DOHH2 (cell line): ENCODE measurements around the gene TLE7.

Experiments
- H3F3A ChIP-seq: fragments of 200-600 bp; sonication (generic), shearing (Covaris generic); 2 replicates; pipeline ENCODE4 v1.6.0; 2016; ENCODE audit warnings: antibody characterized with exemption, mild to moderate bottlenecking; ENCODE audit not compliant: control insufficient read depth, insufficient read depth
- H3K27ac ChIP-seq: fragments of 200-600 bp; sonication (generic); 2 replicates; pipeline ENCODE4 v1.5.1; 2014; ENCODE audit warnings: low read depth, mild to moderate bottlenecking, low read length, moderate library complexity
- H3K27me3 ChIP-seq: fragments of 200-600 bp; sonication (generic); 2 replicates; pipeline ENCODE4 v1.6.1; 2014; ENCODE audit warnings: mild to moderate bottlenecking, low read length, mixed read lengths; ENCODE audit not compliant: control insufficient read depth
- H3K36me3 ChIP-seq: fragments of 200-600 bp; sonication (generic); 2 replicates; pipeline ENCODE4 v1.6.1; 2014; ENCODE audit warnings: mild to moderate bottlenecking, low read length, moderate library complexity, mixed read lengths; ENCODE audit not compliant: control insufficient read depth
- H3K4me1 ChIP-seq: fragments of 200-600 bp; sonication (generic); 2 replicates; pipeline ENCODE4 v1.6.1; 2014; ENCODE audit warnings: mild to moderate bottlenecking, low read length, mixed read lengths; ENCODE audit not compliant: control insufficient read depth
- H3K4me2 ChIP-seq: fragments of 200-600 bp; sonication (generic); 2 replicates; pipeline ENCODE4 v1.6.0; 2014; ENCODE audit warnings: mild to moderate bottlenecking, low read length, moderate library complexity
- H3K4me3 ChIP-seq: fragments of 200-600 bp; sonication (generic); 2 replicates; pipeline ENCODE4 v1.5.1; 2014; ENCODE audit warnings: mild to moderate bottlenecking, low read length, mixed read lengths
- H3K79me2 ChIP-seq: fragments of 200-600 bp; sonication (generic); 2 replicates; pipeline ENCODE4 v1.6.1; 2014; ENCODE audit warnings: mild to moderate bottlenecking, low read length, mixed read lengths; ENCODE audit not compliant: control insufficient read depth
- H3K9me2 ChIP-seq: fragments of 200-600 bp; sonication (generic); replicated peaks from 2 replicates; pipeline ENCODE4 v1.6.1; 2014; ENCODE audit warnings: mild to moderate bottlenecking, low read length, mixed read lengths; ENCODE audit not compliant: control insufficient read depth
- H3K9me3 ChIP-seq: fragments of 200-600 bp; sonication (generic); 2 replicates; pipeline ENCODE4 v1.6.1; 2014; ENCODE audit warnings: antibody characterized with exemption, low read length, mixed read lengths; ENCODE audit not compliant: control insufficient read depth, insufficient read depth
- H4K20me1 ChIP-seq: fragments of 200-600 bp; sonication (generic); 2 replicates; pipeline ENCODE4 v1.6.0; 2014; ENCODE audit warnings: low read depth, mild to moderate bottlenecking, antibody characterized with exemption, low read length, moderate library complexity; ENCODE audit not compliant: control insufficient read depth, insufficient read depth
- CTCF ChIP-seq: fragments of 200-600 bp; sonication (generic); IDR thresholded peaks from one replicate; pipeline ENCODE4 v1.5.1; 2014; ENCODE audit warnings: antibody characterized with exemption, mild to moderate bottlenecking, low read depth, low read length; ENCODE audit not compliant: poor library complexity, severe bottlenecking
- EZH2phosphoT487 ChIP-seq: fragments of 200-600 bp; sonication (generic); IDR thresholded peaks from 2 replicates; pipeline ENCODE4 v1.6.1; 2017; ENCODE audit warnings: borderline replicate concordance, mild to moderate bottlenecking, antibody characterized with exemption, low read length, moderate library complexity, mixed read lengths

The TLE7 gene

GRCh38 chr16:71414038-71414437 lies 27.8 kb downstream of the TLE7 start:
- no peaks in the 10 kb centered on the region for H3K9me3 ChIP-seq

GRCh38 chr16:71413341-71413740 lies 28.5 kb downstream of the TLE7 start:
- no peaks in the 10 kb centered on the region for H3K36me3 ChIP-seq
- H3K4me1 ChIP-seq = peaks cover 4% of the 10 kb centered on the region; the same call in 1 of the 2 replicates
- H3K79me2 ChIP-seq = no peaks in the 10 kb centered on the region
- no peak overlapping the region for H3K4me2 ChIP-seq
- no peaks in the 10 kb centered on the region for H3K9me3 ChIP-seq
- TF ChIP-seq EZH2phosphoT487 = no peak
- TF ChIP-seq CTCF = no peak
- H3K9me2 ChIP-seq = no peaks in the 10 kb centered on the region
- H3K27me3 ChIP-seq = peaks cover 13% of the 10 kb centered on the region
- H3K4me3 ChIP-seq = no peak overlapping the region
- no peak overlapping the region for H3K27ac ChIP-seq
- H3F3A ChIP-seq = no peaks in the 10 kb centered on the region
- no peaks in the 10 kb centered on the region for H4K20me1 ChIP-seq

More at GRCh38 chr16:71414038-71414437, 27.8 kb downstream of the TLE7 start:
- no peaks in the 10 kb centered on the region for H4K20me1 ChIP-seq
- H3F3A ChIP-seq = no peaks in the 10 kb centered on the region
- H3K36me3 ChIP-seq = no peaks in the 10 kb centered on the region
- H3K27ac ChIP-seq = no peak overlapping the region
- no peak overlapping the region for H3K4me2 ChIP-seq
- peaks cover 4% of the 10 kb centered on the region; the same call in 1 of the 2 replicates for H3K4me1 ChIP-seq
- H3K79me2 ChIP-seq = no peaks in the 10 kb centered on the region
- TF ChIP-seq CTCF = no peak
- no peak for TF ChIP-seq EZH2phosphoT487
- peaks cover 17% of the 10 kb centered on the region for H3K27me3 ChIP-seq
- no peak overlapping the region for H3K4me3 ChIP-seq
- no peaks in the 10 kb centered on the region for H3K9me2 ChIP-seq

DNA sequence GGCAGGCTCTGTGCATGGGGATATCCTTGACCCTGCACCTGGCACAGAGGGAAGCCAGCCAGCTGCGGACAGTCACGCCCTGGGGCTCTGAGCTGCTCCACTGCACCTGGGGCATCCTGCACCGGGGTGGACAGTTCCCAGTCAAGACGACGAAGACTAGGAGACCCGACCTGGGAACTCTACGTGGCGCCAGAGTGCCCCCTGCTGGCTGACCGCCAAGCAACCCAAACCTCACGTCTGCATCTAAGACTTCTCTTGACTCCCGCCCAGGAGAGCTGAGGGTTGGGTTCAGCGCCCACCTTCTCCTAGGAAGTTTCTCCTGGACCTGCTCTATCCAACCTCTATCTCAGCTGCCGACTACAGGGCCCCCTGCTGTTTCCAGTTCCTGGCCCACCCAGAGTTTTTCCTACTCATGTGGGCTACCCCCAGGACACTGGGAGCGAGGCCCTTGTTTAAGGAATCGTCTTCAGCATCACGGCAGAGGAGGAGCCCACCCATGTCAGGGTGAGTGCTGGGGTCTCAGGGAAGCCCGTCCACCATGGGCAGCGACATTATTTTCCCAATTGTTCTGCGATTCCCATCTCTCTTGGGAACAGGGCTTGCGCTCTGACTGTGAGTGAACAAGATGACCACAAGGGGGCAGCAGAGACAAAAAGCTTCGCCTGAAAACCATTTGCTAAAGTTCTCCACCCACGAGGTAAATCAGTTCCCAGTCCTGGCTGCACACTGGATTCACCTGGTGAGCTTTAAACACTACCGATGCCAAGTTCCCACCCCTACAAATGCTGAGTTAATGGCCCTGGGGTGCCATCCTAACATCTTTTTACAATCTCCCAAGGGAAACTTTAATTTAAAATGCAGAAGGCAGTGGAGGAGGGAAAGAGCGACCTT lies 29.3 kb downstream of the TLE7 start:
- no peak for TF ChIP-seq EZH2phosphoT487
- TF ChIP-seq CTCF = peak; percentile 96
- H3K4me1 ChIP-seq = peaks cover 8% of the 10 kb centered on the region
- no peak overlapping the region for H3K4me3 ChIP-seq
- no peaks in the 10 kb centered on the region for H3K36me3 ChIP-seq
- no peaks in the 10 kb centered on the region for H3F3A ChIP-seq
- H4K20me1 ChIP-seq = no peaks in the 10 kb centered on the region
- no peaks in the 10 kb centered on the region for H3K79me2 ChIP-seq
- H3K27ac ChIP-seq = no peak overlapping the region
- peaks cover 7% of the 10 kb centered on the region for H3K27me3 ChIP-seq
- peak overlapping the region; percentile 29 for H3K4me2 ChIP-seq
- no peaks in the 10 kb centered on the region for H3K9me2 ChIP-seq
- no peaks in the 10 kb centered on the region for H3K9me3 ChIP-seq
